SJSA1 (cell line): ENCODE results near the gene ACE. TPM values are rescaled to one million over a fixed set of nuclear protein-coding genes. Genes with fewer than 3 reads are reported as not detected.
A peak's percentile ranks its signal among the peaks of the same experiment; 100 is the strongest.

Experiments used
- DNase-seq, 2 experiments: peaks; one replicate each; pipeline ENCODE4 v3.0.0-alpha.2; 2015 to 2020; ENCODE audit warnings: low spot score in 2 of 2, low read depth in 1 of 2
- H3K27ac ChIP-seq: fragments of 250-450 bp; sonication (Bioruptor Pico); 2 replicates; pipeline ENCODE4 v1.5.1; 2020; ENCODE audit warnings: mild to moderate bottlenecking, moderate library complexity
- H3K27me3 ChIP-seq: fragments of 250-450 bp; sonication (Bioruptor Pico); replicated peaks from 2 replicates; pipeline ENCODE4 v1.5.1; 2020; ENCODE audit warnings: mild to moderate bottlenecking, moderate library complexity
- H3K36me3 ChIP-seq: fragments of 250-450 bp; sonication (Bioruptor Pico); 2 replicates; pipeline ENCODE4 v1.5.1; 2020; ENCODE audit warnings: mild to moderate bottlenecking
- H3K4me1 ChIP-seq: fragments of 250-450 bp; sonication (Bioruptor Pico); replicated peaks from 2 replicates; pipeline ENCODE4 v1.6.1; 2021; ENCODE audit warnings: mild to moderate bottlenecking
- H3K4me3 ChIP-seq: fragments of 250-450 bp; sonication (Bioruptor Pico); 2 replicates; pipeline ENCODE4 v1.5.1; 2020; ENCODE audit warnings: mild to moderate bottlenecking
- H3K9me3 ChIP-seq: fragments of 250-450 bp; sonication (Bioruptor Pico); replicated peaks from 2 replicates; pipeline ENCODE4 v1.5.1; 2020; ENCODE audit warnings: mild to moderate bottlenecking
- total RNA-seq: library from RNA; depleted of rRNA; stranded (reverse); fragments of >200 nt; shearing (Covaris generic); gene quantifications from 2 replicates; pipeline ENCODE4 v1.2.3, GENCODE V29; 2014; rRNA removed

The ACE gene
- 0.13 TPM in 1 of 2 replicates, not detected in the other for total RNA-seq

GRCh38 chr17:63476854-63477479, at the start of gene ACE:
Gene ACE (plus strand): TSS chr17:63477061. CDS start chr17:63477095, 34 bp downstream.
- H3K27ac ChIP-seq: no peak within 1 kb of the TSS
- H3K4me1 ChIP-seq: peaks cover 20% of the 10 kb centered on the region
- no peaks in the 10 kb centered on the region for H3K9me3 ChIP-seq
- peak within 1 kb of the TSS; percentile 36 for H3K4me3 ChIP-seq
- peaks cover 32% of the 10 kb centered on the region for H3K27me3 ChIP-seq
- no peak for DNase-seq
- H3K36me3 ChIP-seq: no peaks in the 10 kb centered on the region

GRCh38 chr17:63429766-63430165, 47.1 kb upstream of the ACE start:
- H3K9me3 ChIP-seq: no peaks in the 10 kb centered on the region
- H3K27me3 ChIP-seq: no peaks in the 10 kb centered on the region
- DNase-seq: no peak
- H3K4me3 ChIP-seq: no peak overlapping the region
- H3K36me3 ChIP-seq: 0 out of 2 replicates have a peak, but pooled peaks cover 4% of the 10 kb centered on the region
- H3K27ac ChIP-seq: no peak overlapping the region
- H3K4me1 ChIP-seq: peaks cover 32% of the 10 kb centered on the region

GRCh38 chr17:63430223-63430622, 46.6 kb upstream of the ACE start:
- Histone ChIP-seq H3K27me3 (no peaks in the 10 kb centered on the region), H3K4me1 (peaks cover 33% of the 10 kb centered on the region), H3K27ac (no peak overlapping the region), H3K4me3 (no peak overlapping the region), H3K9me3 (no peaks in the 10 kb centered on the region), H3K36me3 (0 out of 2 replicates have a peak, but pooled peaks cover 4% of the 10 kb centered on the region)
- DNase-seq: no peak

GRCh38 chr17:63431618-63431938, 45.3 kb upstream of the ACE start:
- Histone ChIP-seq H3K27ac (no peak overlapping the region), H3K4me3 (no peak overlapping the region), H3K36me3 (peaks cover 7% of the 10 kb centered on the region; the same call in 1 of the 2 replicates), H3K27me3 (no peaks in the 10 kb centered on the region), H3K4me1 (peaks cover 36% of the 10 kb centered on the region), H3K9me3 (no peaks in the 10 kb centered on the region)
- DNase-seq: no peak

- peak in 1 of 2 experiments; percentile 46 for DNase-seq
- peaks cover 7% of the 10 kb centered on the region; the same call in 1 of the 2 replicates for H3K36me3 ChIP-seq
- peaks cover 36% of the 10 kb centered on the region for H3K4me1 ChIP-seq
- no peaks in the 10 kb centered on the region for H3K9me3 ChIP-seq
- peak overlapping the region; percentile 44 for H3K27ac ChIP-seq
- H3K27me3 ChIP-seq: no peaks in the 10 kb centered on the region
- no peak overlapping the region for H3K4me3 ChIP-seq
Measured at GRCh38 chr17:63431939-63432804, 44.7 kb upstream of the ACE start.

GRCh38 chr17:63433746-63434591, 42.9 kb upstream of the ACE start:
- Histone ChIP-seq H3K4me1 (peaks cover 33% of the 10 kb centered on the region), H3K9me3 (no peaks in the 10 kb centered on the region), H3K4me3 (no peak overlapping the region), H3K27ac (peak overlapping the region; percentile 44), H3K36me3 (peaks cover 7% of the 10 kb centered on the region; the same call in 1 of the 2 replicates), H3K27me3 (no peaks in the 10 kb centered on the region)
- peak in 1 of 2 experiments; percentile 16 for DNase-seq

GRCh38 chr17:63434951-63435571, 41.8 kb upstream of the ACE start:
- no peak overlapping the region for H3K27ac ChIP-seq
- no peaks in the 10 kb centered on the region for H3K27me3 ChIP-seq
- H3K4me3 ChIP-seq: no peak overlapping the region
- H3K4me1 ChIP-seq: peaks cover 44% of the 10 kb centered on the region
- DNase-seq: no peak
- no peaks in the 10 kb centered on the region for H3K9me3 ChIP-seq
- peaks cover 7% of the 10 kb centered on the region; the same call in 1 of the 2 replicates for H3K36me3 ChIP-seq

GRCh38 chr17:63435681-63436522, 41.0 kb upstream of the ACE start:
- Histone ChIP-seq H3K27me3 (no peaks in the 10 kb centered on the region), H3K27ac (no peak overlapping the region), H3K4me3 (no peak overlapping the region), H3K4me1 (peaks cover 49% of the 10 kb centered on the region), H3K36me3 (peaks cover 7% of the 10 kb centered on the region; the same call in 1 of the 2 replicates), H3K9me3 (no peaks in the 10 kb centered on the region)
- DNase-seq: no peak

- Histone ChIP-seq H3K9me3 (no peaks in the 10 kb centered on the region), H3K4me3 (no peak overlapping the region)
- no peak for DNase-seq
Measured at GRCh38 chr17:63436523-63437110, 40.2 kb upstream of the ACE start.

GRCh38 chr17:63437287-63438091, 39.4 kb upstream of the ACE start:
- Histone ChIP-seq H3K27ac (no peak overlapping the region), H3K9me3 (no peaks in the 10 kb centered on the region), H3K36me3 (peaks cover 7% of the 10 kb centered on the region; the same call in 1 of the 2 replicates), H3K4me3 (no peak overlapping the region), H3K4me1 (peaks cover 40% of the 10 kb centered on the region), H3K27me3 (no peaks in the 10 kb centered on the region)
- DNase-seq: no peak

More at GRCh38 chr17:63436523-63437110, 40.2 kb upstream of the ACE start:
- Histone ChIP-seq H3K27ac (no peak overlapping the region), H3K4me1 (peaks cover 49% of the 10 kb centered on the region), H3K36me3 (peaks cover 7% of the 10 kb centered on the region; the same call in 1 of the 2 replicates), H3K27me3 (no peaks in the 10 kb centered on the region)

GRCh38 chr17:63438092-63439051, 38.5 kb upstream of the ACE start:
- no peak overlapping the region for H3K4me3 ChIP-seq

More at GRCh38 chr17:63438092-63439051, 38.5 kb upstream of the ACE start:
- Histone ChIP-seq H3K9me3 (no peaks in the 10 kb centered on the region), H3K36me3 (peaks cover 7% of the 10 kb centered on the region; the same call in 1 of the 2 replicates), H3K27ac (peak overlapping the region; percentile 89; the same call in 1 of the 2 replicates), H3K27me3 (no peaks in the 10 kb centered on the region), H3K4me1 (peaks cover 31% of the 10 kb centered on the region)
- DNase-seq: no peak
